Coronary artery (tissue), 2 donors: ENCODE data around the gene BICC1.

Experiments
- DNase-seq: peaks from one replicate; pipeline ENCODE4 v3.0.0-alpha.2; 2017; ENCODE audit warnings: low spot score
- H3K27ac ChIP-seq, 2 donors: fragments of 200-600 bp; sonication (generic); one replicate each; pipeline ENCODE4 v1.5.1; 2016 to 2019
- H3K4me3 ChIP-seq: fragments of 200-600 bp; sonication (generic); 2 replicates; pipeline ENCODE4 v1.5.1; 2016; ENCODE audit warnings: mild to moderate bottlenecking, moderate library complexity
- TF ChIP-seq, protein P1 (sequence below): fragments of 200-600 bp; sonication (generic); IDR thresholded peaks from one replicate; pipeline ENCODE4 v1.5.1; 2019; ENCODE audit warnings: antibody characterized with exemption

Gene BICC1

DNA sequence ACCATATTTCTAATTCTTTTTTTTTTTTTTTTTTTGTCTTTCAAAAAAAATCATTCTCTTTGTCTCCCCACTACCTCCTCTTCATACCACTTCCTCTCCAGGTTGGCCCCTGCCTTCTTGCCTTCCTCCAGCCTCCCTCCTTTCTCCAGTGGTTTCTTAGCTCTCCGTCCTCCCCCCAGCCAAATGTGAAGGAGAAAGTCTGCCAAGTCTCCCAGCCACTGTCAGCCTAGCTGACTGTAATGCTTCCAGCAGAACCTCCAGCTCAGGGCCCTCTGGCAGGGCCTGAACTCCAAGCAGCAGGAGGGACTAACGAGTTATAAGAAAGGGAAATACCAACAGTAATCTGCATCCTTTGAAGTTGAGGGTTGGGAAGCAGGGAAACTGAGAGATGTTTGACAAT lies 35.5 kb upstream of the BICC1 start:
- TF ChIP-seq, protein P1, sequence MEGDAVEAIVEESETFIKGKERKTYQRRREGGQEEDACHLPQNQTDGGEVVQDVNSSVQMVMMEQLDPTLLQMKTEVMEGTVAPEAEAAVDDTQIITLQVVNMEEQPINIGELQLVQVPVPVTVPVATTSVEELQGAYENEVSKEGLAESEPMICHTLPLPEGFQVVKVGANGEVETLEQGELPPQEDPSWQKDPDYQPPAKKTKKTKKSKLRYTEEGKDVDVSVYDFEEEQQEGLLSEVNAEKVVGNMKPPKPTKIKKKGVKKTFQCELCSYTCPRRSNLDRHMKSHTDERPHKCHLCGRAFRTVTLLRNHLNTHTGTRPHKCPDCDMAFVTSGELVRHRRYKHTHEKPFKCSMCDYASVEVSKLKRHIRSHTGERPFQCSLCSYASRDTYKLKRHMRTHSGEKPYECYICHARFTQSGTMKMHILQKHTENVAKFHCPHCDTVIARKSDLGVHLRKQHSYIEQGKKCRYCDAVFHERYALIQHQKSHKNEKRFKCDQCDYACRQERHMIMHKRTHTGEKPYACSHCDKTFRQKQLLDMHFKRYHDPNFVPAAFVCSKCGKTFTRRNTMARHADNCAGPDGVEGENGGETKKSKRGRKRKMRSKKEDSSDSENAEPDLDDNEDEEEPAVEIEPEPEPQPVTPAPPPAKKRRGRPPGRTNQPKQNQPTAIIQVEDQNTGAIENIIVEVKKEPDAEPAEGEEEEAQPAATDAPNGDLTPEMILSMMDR = no peak
- Histone ChIP-seq H3K27ac (peak overlapping the region in 1 of 2 donors; percentile 46), H3K4me3 (no peak overlapping the region)
- DNase-seq = no peak

GRCh38 chr10:58477902-58478301 lies 34.8 kb upstream of the BICC1 start:
- no peak overlapping the region for H3K27ac ChIP-seq
- no peak for DNase-seq

DNA sequence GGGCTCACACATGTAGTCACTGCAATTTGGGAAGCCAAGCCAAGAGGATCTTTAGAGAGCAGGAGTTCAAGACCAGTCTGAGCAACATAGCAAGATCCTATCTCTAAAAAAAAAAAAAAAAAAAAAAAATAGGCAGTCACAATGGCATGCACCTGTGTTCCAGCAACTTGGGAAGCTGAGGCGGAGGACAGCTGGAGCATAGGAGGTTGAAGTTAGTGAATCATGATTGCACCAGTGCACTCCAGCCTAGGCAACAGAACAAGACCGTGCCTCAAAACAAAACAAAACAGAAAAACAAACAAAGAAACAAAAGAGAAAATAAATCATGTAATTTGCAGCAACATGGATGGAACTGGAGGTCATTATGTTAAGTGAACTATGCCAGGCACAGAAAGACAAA lies 33.6 kb upstream of the BICC1 start:
- Histone ChIP-seq H3K4me3 (no peak overlapping the region), H3K27ac (no peak overlapping the region)
- TF ChIP-seq, protein P1 = no peak
- no peak for DNase-seq

More at GRCh38 chr10:58477902-58478301, 34.8 kb upstream of the BICC1 start:
- H3K4me3 ChIP-seq = no peak overlapping the region
- TF ChIP-seq, protein P1 = no peak

- DNase-seq = no peak
- TF ChIP-seq, protein P1 = no peak
- Histone ChIP-seq H3K27ac (no peak overlapping the region), H3K4me3 (no peak overlapping the region)
Measured at GRCh38 chr10:58480321-58480720, 32.4 kb upstream of the BICC1 start.

DNA sequence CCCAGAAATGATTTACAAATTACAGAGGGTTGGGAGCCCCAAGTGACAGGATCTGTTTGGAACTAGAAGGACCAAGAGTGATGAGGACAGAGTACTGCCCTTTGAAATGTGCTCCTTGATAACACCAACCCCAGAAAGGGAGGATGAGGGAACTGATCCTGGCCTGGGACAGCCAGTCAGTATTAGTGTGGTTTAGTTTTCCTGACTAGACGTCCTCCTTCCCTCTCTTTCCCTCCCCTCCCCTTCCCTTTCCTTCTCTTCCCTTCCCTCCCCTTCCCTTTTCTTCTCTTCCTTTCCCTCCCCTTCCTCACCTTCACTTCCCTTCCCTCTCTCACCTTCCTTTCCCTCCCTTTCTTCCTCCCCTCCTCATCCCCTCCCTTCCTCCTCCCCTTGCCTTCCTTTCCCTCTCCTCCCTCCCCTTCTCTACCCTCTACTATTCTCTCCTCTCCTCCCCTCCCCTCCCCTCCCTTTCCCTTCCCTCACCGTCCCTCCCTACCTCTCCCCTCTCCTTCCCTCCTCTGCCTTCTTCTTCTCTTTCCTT lies 31.0 kb upstream of the BICC1 start:
- H3K4me3 ChIP-seq = no peak overlapping the region
- no peak overlapping the region for H3K27ac ChIP-seq
- DNase-seq = no peak
- TF ChIP-seq, protein P1 = no peak

DNA sequence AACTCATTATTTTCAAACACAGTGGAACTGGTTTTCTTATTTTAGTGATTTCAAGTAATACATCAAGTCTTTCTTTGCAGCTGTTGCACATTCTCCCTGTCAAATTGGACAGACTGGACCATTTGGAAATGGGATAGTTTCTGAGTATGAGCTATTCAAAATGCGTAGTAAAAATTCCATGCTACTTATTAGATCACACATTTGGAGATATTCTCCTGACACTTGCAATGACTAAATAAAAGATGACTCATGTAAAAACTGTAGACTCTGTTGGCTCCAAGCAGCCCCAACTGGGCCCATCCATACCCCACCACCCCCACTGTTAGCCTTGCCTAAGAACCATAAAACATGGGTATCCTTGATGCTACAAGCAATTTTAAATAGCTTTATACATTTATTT lies 25.9 kb upstream of the BICC1 start:
- TF ChIP-seq, protein P1 = no peak
- Histone ChIP-seq H3K4me3 (no peak overlapping the region), H3K27ac (no peak overlapping the region)
- DNase-seq = no peak

DNA sequence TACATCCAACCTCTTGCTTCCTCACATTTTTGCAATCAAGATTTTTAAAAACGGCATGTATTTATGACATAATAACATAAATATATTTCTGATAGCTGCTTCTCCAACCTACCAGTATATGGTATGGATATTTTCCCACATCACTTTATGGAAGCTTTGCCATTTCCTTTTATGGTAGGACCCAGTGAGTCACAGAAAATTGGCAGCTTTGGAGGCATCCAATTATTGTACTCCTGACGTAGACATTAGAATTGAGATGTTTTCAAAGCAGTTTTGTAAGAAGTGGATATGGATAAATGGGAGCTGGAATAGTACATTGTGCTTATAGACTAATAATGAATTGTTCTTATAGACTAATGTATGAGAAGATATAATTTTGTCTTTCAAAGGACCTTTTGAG lies 23.8 kb upstream of the BICC1 start:
- no peak overlapping the region for H3K27ac ChIP-seq
- no peak overlapping the region for H3K4me3 ChIP-seq
- TF ChIP-seq, protein P1 = no peak
- no peak for DNase-seq
